Neural cell (in vitro differentiated cells): Measurements from ENCODE around the gene RPS6KA2. TPM values are rescaled to one million over a fixed set of nuclear protein-coding genes. Genes with fewer than 3 reads are reported as not detected.

Source experiments
- H2AFZ ChIP-seq: fragments of 200-600, 300-800 bp; sonication (generic), shearing (Covaris generic); 2 replicates; pipeline ENCODE4 v1.6.0; 2014; ENCODE audit warnings: low read depth, mild to moderate bottlenecking, antibody characterized with exemption, low read length, moderate library complexity
- H3F3A ChIP-seq: fragments of 200-600 bp; shearing (Covaris generic); 2 replicates; pipeline ENCODE4 v1.6.1; 2016; ENCODE audit warnings: mild to moderate bottlenecking, moderate library complexity, mixed read lengths, antibody characterized with exemption, low read length; ENCODE audit not compliant: insufficient read depth, poor library complexity, severe bottlenecking
- H3K27ac ChIP-seq: fragments of 200-600, 300-800 bp; sonication (generic), shearing (Covaris generic); 2 replicates; pipeline ENCODE4 v1.5.1; 2014; ENCODE audit warnings: mild to moderate bottlenecking, low read length, moderate library complexity
- H3K27me3 ChIP-seq: fragments of 300-800, 200-600 bp; sonication (generic), shearing (Covaris generic); 2 replicates; pipeline ENCODE4 v1.6.0; 2014; ENCODE audit warnings: mild to moderate bottlenecking, low read depth, low read length, moderate library complexity; ENCODE audit not compliant: insufficient read depth
- H3K36me3 ChIP-seq: fragments of 300-800, 200-600 bp; sonication (generic), shearing (Covaris generic); 2 replicates; pipeline ENCODE4 v1.5.1; 2014; ENCODE audit warnings: mild to moderate bottlenecking, antibody characterized with exemption, low read length, moderate library complexity; ENCODE audit not compliant: insufficient read depth
- H3K4me2 ChIP-seq: fragments of 300-800, 200-600 bp; sonication (generic), shearing (Covaris generic); 2 replicates; pipeline ENCODE4 v1.6.0; 2014; ENCODE audit warnings: mild to moderate bottlenecking, low read length
- H3K4me3 ChIP-seq: fragments of 300-800, 200-600 bp; sonication (generic), shearing (Covaris generic); 2 replicates; pipeline ENCODE4 v1.5.1; 2014; ENCODE audit warnings: mild to moderate bottlenecking, low read length, moderate library complexity
- H3K79me2 ChIP-seq: fragments of 200-600 bp; shearing (Covaris generic); replicated peaks from 2 replicates; pipeline ENCODE4 v1.6.0; 2014; ENCODE audit warnings: mild to moderate bottlenecking, low read length, moderate library complexity; ENCODE audit not compliant: insufficient read depth
- H3K9ac ChIP-seq: fragments of 300-800, 200-600 bp; sonication (generic), shearing (Covaris generic); 2 replicates; pipeline ENCODE4 v1.6.1; 2016; ENCODE audit warnings: mild to moderate bottlenecking, low read length, mixed read lengths
- H3K9me2 ChIP-seq: fragments of 200-600 bp; shearing (Covaris generic); 2 replicates; pipeline ENCODE4 v1.6.1; 2016; ENCODE audit warnings: mild to moderate bottlenecking, low read length, mixed read lengths; ENCODE audit not compliant: insufficient read depth
- H3K9me3 ChIP-seq: fragments of 200-600, 300-800 bp; sonication (generic), shearing (Covaris generic); 2 replicates; pipeline ENCODE4 v1.6.1; 2016; ENCODE audit warnings: mild to moderate bottlenecking, mixed run types, low read length, moderate library complexity, mixed read lengths
- H4K20me1 ChIP-seq: fragments of 200-600 bp; shearing (Covaris generic); 2 replicates; pipeline ENCODE4 v1.6.1; 2016; ENCODE audit warnings: mild to moderate bottlenecking, mixed run types; ENCODE audit not compliant: insufficient read depth
- EP300 ChIP-seq: fragments of 450-650 bp; conservative IDR thresholded peaks from 2 replicates; pipeline ENCODE4 v1.6.1; 2014; ENCODE audit warnings: antibody characterized with exemption, mild to moderate bottlenecking, moderate library complexity; ENCODE audit not compliant: poor library complexity, severe bottlenecking
- EZH2 ChIP-seq: fragments of 200-600, 300-800 bp; shearing (Covaris generic), sonication (generic); IDR thresholded peaks from 2 replicates; pipeline ENCODE4 v1.6.1; 2014; ENCODE audit warnings: antibody characterized with exemption, low read length, borderline replicate concordance, mild to moderate bottlenecking; ENCODE audit not compliant: insufficient read depth, poor library complexity, severe bottlenecking
- MXI1 ChIP-seq: fragments of 450-650 bp; conservative IDR thresholded peaks from 2 replicates; pipeline ENCODE4 v1.6.1; 2014; ENCODE audit warnings: antibody characterized with exemption, mild to moderate bottlenecking; ENCODE audit not compliant: poor library complexity, severe bottlenecking
- POLR2AphosphoS5 ChIP-seq: IDR thresholded peaks from 2 replicates; pipeline ENCODE4 v1.6.1; 2012
- RAD21 ChIP-seq: fragments of 450-650 bp; conservative IDR thresholded peaks from 2 replicates; pipeline ENCODE4 v1.6.1; 2014; ENCODE audit warnings: antibody characterized with exemption, mild to moderate bottlenecking, moderate library complexity
- SMC3 ChIP-seq: fragments of 450-650 bp; conservative IDR thresholded peaks from 2 replicates; pipeline ENCODE4 v1.6.1; 2014; ENCODE audit warnings: antibody characterized with exemption, mild to moderate bottlenecking, moderate library complexity; ENCODE audit not compliant: poor library complexity
- TAF1 ChIP-seq: IDR thresholded peaks from 2 replicates; pipeline ENCODE4 v1.6.1; 2012; ENCODE audit warnings: low read depth
- polyA plus RNA-seq: library from polyadenylated mRNA; depleted of rRNA; stranded (reverse); fragments of >200 nt; gene quantifications from 2 replicates; pipeline ENCODE4 v1.2.3, GENCODE V29; 2014
- TF ChIP-seq, protein P1 (sequence below): fragments of 450-650 bp; IDR thresholded peaks from 2 replicates; pipeline ENCODE4 v1.5.1; 2014; ENCODE audit warnings: antibody characterized with exemption, mild to moderate bottlenecking, moderate library complexity; ENCODE audit not compliant: poor library complexity, severe bottlenecking
- TF ChIP-seq, protein P2 (sequence below): IDR thresholded peaks from 2 replicates; pipeline ENCODE4 v1.6.1; 2012; ENCODE audit warnings: borderline replicate concordance

Gene RPS6KA2
- polyA plus RNA-seq, 1 donor from 2014 or later, result 34.3 TPM

DNA sequence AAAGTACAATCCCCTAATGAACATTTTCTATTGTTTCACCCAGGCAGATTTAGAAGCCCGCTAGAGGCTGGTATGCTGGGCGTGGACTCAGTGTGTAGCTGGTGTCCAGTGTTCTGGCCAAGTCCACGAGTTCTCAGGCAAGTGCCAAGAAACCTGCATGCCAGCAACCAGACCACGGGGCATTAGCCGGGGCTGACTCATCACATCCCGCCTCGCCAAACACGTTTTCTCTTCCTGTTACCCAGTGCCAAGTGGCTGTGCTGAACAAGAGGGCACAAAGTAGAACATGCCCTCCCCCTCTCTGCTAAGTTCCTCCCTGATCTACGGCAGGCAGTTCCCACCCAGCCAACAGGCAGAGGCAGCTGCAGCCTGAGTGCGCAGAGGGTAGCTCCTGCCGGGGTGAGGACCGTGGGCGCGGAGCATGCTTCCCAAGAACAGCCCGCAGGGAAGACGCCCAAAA is 70.2 kb downstream of the RPS6KA2 start:
- H3K27ac ChIP-seq, result no peak overlapping the region
- no peak overlapping the region for H2AFZ ChIP-seq
- H3K9me2 ChIP-seq, result no peaks in the 10 kb centered on the region
- TF ChIP-seq, protein P1, sequence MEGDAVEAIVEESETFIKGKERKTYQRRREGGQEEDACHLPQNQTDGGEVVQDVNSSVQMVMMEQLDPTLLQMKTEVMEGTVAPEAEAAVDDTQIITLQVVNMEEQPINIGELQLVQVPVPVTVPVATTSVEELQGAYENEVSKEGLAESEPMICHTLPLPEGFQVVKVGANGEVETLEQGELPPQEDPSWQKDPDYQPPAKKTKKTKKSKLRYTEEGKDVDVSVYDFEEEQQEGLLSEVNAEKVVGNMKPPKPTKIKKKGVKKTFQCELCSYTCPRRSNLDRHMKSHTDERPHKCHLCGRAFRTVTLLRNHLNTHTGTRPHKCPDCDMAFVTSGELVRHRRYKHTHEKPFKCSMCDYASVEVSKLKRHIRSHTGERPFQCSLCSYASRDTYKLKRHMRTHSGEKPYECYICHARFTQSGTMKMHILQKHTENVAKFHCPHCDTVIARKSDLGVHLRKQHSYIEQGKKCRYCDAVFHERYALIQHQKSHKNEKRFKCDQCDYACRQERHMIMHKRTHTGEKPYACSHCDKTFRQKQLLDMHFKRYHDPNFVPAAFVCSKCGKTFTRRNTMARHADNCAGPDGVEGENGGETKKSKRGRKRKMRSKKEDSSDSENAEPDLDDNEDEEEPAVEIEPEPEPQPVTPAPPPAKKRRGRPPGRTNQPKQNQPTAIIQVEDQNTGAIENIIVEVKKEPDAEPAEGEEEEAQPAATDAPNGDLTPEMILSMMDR, result no peak
- no peak for TF ChIP-seq POLR2AphosphoS5
- TF ChIP-seq, protein P2, sequence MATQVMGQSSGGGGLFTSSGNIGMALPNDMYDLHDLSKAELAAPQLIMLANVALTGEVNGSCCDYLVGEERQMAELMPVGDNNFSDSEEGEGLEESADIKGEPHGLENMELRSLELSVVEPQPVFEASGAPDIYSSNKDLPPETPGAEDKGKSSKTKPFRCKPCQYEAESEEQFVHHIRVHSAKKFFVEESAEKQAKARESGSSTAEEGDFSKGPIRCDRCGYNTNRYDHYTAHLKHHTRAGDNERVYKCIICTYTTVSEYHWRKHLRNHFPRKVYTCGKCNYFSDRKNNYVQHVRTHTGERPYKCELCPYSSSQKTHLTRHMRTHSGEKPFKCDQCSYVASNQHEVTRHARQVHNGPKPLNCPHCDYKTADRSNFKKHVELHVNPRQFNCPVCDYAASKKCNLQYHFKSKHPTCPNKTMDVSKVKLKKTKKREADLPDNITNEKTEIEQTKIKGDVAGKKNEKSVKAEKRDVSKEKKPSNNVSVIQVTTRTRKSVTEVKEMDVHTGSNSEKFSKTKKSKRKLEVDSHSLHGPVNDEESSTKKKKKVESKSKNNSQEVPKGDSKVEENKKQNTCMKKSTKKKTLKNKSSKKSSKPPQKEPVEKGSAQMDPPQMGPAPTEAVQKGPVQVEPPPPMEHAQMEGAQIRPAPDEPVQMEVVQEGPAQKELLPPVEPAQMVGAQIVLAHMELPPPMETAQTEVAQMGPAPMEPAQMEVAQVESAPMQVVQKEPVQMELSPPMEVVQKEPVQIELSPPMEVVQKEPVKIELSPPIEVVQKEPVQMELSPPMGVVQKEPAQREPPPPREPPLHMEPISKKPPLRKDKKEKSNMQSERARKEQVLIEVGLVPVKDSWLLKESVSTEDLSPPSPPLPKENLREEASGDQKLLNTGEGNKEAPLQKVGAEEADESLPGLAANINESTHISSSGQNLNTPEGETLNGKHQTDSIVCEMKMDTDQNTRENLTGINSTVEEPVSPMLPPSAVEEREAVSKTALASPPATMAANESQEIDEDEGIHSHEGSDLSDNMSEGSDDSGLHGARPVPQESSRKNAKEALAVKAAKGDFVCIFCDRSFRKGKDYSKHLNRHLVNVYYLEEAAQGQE, result no peak
- no peak for TF ChIP-seq EZH2
- no peak for TF ChIP-seq TAF1
- no peak for TF ChIP-seq MXI1
- no peak for TF ChIP-seq RAD21
- no peak for TF ChIP-seq SMC3
- no peak for TF ChIP-seq EP300
- H3K36me3 ChIP-seq, result peaks cover 4% of the 10 kb centered on the region
- H3K9me3 ChIP-seq, result peaks cover 6% of the 10 kb centered on the region
- H3F3A ChIP-seq, result no peaks in the 10 kb centered on the region
- H4K20me1 ChIP-seq, result no peaks in the 10 kb centered on the region
- no peak overlapping the region for H3K4me3 ChIP-seq
- peaks cover 4% of the 10 kb centered on the region for H3K79me2 ChIP-seq
- H3K4me2 ChIP-seq, result no peak overlapping the region
- H3K9ac ChIP-seq, result no peak overlapping the region
- H3K27me3 ChIP-seq, result no peaks in the 10 kb centered on the region

DNA sequence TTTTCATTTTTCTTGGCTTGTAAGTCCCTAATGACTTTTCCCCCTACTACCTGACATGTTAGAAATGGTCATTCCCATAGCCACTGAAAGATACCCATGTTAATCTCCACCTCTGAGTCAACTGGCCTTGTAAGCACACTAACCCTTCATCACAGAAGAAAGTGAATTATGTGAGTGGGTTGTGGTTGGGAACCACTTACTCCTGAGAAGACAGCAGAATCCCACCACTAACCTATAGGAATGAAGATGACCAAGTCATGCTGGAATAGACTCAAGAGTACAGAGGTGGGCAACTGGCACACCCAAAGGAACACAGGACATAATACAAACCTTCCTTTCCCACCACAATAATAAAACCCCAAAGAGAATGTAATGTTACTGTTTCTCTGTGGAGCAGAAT is 70.7 kb downstream of the RPS6KA2 start:
- peaks cover 6% of the 10 kb centered on the region for H3K9me3 ChIP-seq
- peaks cover 4% of the 10 kb centered on the region for H3K36me3 ChIP-seq
- peaks cover 6% of the 10 kb centered on the region for H3K79me2 ChIP-seq
- no peak overlapping the region for H2AFZ ChIP-seq
- no peak overlapping the region for H3K4me2 ChIP-seq
- no peaks in the 10 kb centered on the region for H3F3A ChIP-seq
- TF ChIP-seq EZH2 (no peak), TAF1 (no peak), EP300 (no peak), POLR2AphosphoS5 (no peak), SMC3 (no peak), MXI1 (no peak), RAD21 (no peak)
- TF ChIP-seq, protein P1, result no peak
- TF ChIP-seq, protein P2, result no peak
- H4K20me1 ChIP-seq, result no peaks in the 10 kb centered on the region
- no peak overlapping the region for H3K9ac ChIP-seq
- no peaks in the 10 kb centered on the region for H3K27me3 ChIP-seq
- H3K4me3 ChIP-seq, result no peak overlapping the region
- H3K9me2 ChIP-seq, result no peaks in the 10 kb centered on the region
- H3K27ac ChIP-seq, result no peak overlapping the region
